NCI-H146 (cell line): ENCODE data around the gene OR11A1.

Experiments used
- DNase-seq: peaks from one replicate; lab custom pipeline; 2025; lab: John Stamatoyannopoulos, UW

The OR11A1 gene, protein sequence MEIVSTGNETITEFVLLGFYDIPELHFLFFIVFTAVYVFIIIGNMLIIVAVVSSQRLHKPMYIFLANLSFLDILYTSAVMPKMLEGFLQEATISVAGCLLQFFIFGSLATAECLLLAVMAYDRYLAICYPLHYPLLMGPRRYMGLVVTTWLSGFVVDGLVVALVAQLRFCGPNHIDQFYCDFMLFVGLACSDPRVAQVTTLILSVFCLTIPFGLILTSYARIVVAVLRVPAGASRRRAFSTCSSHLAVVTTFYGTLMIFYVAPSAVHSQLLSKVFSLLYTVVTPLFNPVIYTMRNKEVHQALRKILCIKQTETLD

DNA sequence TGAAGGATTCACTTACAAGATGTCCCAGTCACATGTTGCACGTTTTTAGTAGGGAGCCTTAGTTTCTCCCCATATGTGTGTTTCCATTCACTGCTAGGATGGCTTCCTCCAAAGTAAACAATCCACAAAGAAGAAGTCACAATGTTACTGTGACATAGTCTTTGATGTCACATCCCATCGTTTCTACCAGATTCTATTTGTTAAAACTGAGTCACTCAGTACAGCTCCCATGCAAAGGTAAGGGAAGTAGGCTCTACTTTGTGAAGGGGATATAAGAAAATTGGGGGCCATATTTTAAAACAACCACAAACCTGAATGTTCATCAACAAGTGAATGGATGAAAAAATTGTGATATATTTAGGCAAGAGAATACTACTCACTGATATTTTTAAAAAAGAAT, at the start of gene OR11A1, which contains the start of gene OR2H1:
TSS of gene OR11A1 (minus strand) at position 101 of the 400 bp plus-strand sequence. CDS start 29,430 bp downstream, outside the sequence.
TSS of gene OR2H1 (plus strand) at position 185 of the 400 bp plus-strand sequence. CDS start 4,615 bp downstream, outside the sequence.
- DNase-seq, result no peak

DNA sequence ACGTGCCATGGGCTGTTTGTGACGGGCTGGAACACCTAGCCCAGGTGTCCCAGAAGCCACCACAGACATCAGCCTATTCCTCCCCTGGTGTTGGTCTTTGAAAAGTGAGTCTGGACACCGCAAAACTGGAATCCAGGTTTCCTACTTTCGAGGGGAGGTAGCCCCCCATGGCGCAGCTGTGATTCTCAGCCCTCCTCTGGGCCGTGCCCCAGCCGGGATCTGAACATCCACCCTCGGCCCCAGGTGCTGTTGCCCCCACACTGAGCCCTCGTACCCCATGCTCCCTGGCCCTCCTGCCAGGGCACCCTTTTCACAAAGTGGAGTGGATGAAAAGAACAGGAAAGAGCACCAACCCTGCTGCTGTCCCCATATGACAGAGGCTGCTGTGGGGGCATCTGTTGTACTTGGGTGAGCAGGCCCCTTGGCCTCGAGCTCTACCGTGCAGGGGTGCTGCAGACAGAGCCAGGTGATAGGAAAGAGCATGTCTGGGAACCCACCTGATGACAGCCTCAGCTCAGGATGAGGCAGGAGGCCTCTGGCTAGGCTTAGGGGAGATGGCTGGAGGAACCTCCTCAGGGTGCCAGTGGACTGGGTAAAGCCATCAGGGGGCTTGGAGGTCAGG, 49.7 kb upstream of the OR11A1 start:
- DNase-seq, result no peak

DNA sequence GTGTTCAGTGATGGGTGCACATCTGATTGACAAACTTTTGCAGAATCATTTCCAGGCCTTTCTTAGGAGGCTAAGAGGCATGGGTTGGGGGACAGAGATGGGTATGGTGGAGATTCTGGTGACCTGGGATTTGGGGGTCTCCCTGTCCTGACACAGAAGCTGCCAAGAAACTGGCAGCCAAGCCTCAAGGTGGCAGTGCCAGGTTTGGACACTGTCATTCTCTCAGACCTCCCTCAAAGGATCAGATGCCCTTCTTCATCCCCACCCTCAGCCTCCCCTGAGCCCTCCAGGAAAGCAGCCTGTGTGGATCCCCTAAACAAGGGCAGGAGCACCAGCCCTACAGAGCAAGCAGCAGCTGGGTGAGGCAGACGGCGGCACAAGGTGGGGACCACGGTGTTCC, 48.9 kb upstream of the OR11A1 start:
- no peak for DNase-seq

DNA sequence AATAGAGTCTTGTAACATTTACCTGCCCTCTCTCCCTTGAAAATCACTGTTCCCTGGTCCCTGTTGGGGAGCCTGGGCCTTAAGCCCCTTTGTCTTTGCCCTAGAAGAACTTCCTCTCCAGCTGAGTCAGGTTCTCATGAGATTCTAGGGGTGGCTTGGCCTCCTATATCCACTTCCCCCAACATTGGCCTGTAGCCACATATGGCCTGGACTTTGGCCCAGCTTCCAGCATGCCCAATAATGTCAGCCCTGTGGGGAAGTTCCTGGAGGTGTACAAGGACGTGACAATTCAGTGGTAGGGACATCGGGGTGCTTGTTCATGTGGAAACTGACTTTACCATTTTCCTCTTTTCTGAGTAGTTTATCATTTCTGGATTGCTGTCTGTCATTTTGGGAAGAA, 48.1 kb upstream of the OR11A1 start:
- DNase-seq, result no peak

DNA sequence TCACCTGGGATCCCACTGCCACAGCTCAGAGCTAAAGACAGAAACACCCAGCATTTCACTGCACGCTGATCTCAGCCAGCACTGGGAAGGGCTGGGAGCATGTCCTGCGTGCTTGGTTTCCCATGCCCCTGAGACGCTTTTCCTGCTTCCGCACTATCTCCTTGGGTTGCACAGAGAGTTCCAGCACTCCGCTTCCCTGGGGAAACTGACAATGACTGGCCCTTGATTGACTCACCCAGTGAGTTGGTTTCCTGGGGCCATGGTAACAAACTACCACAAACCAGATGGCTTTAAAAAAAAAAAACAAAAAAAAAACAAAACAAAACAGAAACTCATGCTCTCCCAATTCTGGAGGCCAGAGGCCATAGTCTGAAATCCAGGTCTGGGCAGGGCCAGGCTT, 45.7 kb upstream of the OR11A1 start:
- DNase-seq, result no peak

DNA sequence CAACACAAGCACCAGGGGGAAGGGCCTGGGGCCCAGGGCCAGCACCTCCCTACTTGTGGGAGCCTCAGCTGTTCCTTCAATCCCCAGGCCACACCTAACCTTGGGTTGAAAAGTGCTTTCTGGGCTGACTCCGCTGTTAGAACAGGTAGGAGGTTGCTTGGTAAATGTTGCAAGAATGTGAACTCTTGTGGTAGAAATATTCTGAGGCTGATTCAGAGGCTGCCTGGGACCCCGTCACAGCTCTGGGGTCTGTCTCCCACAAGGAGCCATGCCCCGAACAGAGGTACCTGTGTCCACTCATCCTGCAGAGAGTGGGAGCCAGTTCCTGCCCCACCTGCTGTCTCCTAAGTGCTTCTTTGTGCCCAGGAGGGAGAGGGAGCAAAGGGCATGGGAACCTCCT, 45.3 kb upstream of the OR11A1 start:
- DNase-seq, result no peak

DNA sequence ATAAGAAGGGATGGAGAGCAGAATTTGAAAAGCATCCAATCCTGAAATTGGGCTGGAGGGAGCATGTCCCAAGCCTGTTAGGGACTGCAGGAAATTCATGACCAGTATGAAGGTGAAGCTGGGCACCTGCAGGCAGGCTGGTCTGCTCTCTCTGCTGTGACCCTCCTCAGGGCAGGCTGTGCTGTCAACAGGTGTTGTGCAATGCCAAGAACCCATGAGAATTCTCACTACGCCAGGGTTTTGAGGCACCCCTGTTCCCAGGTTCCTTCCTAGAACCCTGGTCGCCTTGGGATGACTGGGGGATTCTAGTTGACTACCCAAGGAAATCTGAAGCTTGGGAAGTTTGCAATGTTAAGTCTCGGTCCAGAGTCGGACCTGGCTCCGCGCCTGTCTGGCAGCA, 44.2 kb upstream of the OR11A1 start:
- DNase-seq, result no peak

DNA sequence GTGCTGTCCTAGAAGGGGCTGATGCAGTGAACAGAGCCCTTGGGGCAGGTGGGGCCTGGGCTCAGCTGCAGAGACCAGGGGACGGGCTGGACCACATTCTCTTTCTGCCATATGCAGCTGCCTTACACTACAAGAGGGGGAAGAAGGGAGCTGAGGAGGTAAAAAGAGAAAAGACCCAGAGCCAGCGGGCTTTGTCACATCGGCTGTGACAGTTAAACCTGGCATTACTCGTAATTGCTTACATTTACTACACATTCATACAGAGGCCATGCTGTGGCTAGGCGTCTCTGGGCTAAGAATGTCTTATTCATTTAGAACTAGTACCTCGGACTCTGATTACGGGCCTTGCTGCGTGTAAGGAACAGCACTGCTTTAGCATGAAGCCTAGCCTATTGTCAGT, 43.7 kb upstream of the OR11A1 start:
- DNase-seq, result no peak

DNA sequence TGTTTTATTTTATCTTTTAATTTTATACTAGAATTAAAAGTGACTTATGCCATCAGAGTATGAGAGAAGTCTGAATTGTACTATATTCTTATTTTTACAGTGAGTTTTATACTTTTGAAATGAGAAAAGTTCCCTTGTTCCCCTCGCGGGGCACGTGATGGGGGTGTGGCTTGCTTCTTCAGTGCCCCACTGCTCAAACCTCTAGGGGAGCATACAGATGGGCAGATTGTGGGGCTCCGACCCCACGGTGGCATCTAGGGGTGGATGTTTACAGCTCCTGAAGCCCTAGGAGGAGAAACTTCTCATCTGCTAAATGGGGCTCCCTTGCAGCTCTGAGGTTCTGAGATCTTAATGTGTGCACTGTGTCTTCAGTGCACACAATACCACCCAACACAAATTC, 42.8 kb upstream of the OR11A1 start:
- DNase-seq, result no peak

DNA sequence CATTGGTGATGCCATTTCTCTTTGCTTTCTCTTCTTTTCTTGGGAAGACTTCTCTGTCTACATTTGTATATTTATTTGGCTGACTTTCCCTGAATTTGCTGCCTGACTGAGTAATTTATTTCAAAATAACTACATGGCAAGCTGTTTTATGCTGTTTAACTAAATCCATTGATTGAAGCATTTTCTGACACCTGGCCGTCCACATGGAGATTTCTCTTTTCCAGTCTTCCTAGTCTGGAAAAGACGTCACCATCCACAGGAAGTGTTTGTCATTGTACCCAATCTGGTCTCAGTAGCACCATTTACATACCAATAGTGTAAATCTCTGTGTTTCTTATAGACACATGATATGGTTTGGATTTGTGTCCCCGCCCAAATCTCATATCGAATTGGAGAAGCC, 40.1 kb upstream of the OR11A1 start:
- DNase-seq, result no peak

DNA sequence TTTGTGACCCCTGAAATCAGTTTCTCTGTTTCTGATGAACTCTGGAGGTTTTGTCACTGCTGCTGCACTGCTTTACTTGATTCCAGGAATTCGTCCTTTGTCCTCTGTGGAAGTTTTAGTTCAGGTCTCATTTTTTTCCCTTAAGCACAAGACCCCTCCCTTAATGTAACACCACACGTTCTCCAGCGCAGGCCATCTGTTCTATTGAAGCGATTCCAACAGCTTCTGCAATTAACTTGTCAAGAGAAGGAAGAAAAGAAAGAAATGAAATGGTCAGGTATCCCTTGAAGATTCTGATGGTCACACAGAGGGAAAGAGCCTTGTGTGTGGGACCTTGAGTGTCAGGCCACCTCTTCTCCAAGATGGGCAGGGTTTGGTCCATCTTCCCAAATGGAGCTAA, 38.7 kb upstream of the OR11A1 start:
- no peak for DNase-seq

DNA sequence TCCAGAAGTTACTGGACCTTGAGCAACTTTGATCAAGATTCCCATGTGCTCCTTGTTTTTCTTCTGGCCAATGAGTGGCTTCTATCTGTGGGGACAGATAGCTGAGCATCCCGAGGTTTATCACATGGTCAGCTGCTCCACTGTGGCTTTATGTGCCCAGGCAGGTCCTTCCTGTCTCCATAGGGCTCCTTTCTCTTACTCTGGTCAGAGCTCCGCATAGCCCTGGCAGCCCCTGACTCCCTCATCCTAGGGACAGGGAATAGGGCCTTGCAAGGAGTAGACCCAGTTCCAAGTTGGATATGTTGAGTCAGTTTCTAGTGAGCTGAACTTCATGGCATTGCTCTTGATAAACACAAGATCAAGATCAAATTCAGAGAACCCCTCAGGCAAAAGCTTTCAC, 37.3 kb upstream of the OR11A1 start:
- no peak for DNase-seq

DNA sequence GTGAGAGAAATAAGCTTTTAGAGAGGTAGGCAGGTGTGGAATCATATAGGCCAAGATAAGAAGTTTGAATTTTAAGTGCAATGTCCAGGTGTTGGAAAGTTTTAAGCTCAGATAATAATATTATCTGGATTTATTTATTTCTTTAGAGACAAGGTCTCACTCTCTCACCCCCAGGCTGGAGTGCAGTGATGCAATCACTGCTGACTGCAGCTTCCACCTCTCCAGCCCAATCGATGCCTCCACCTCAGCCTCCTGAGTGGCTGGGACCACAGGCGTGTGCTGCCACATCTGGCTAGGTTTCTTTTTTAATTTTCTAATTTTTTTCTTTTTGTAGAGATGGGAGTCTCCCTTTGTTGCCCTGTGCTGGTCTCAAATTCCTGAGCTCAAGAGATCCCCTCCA, 36.4 kb upstream of the OR11A1 start:
- DNase-seq, result no peak

DNA sequence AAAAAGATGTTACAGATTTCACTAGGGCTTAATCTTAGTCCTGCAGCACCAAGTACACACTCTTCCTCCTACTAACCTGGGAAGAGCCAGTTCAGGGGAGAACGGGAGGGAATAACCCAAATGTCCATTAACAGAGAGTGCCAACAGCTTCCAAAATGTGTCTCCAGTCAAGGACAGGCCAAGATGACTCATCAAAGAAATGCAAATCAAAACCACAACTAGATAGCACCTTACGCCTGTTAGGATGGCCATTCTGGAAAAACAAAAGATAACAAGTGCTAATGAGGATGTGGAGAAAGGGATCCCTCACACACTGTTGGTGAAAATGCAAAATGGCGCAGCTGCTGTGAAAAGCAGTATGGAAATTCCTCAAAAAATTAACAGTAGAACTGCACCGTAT, 34.7 kb upstream of the OR11A1 start:
- DNase-seq, result no peak

DNA sequence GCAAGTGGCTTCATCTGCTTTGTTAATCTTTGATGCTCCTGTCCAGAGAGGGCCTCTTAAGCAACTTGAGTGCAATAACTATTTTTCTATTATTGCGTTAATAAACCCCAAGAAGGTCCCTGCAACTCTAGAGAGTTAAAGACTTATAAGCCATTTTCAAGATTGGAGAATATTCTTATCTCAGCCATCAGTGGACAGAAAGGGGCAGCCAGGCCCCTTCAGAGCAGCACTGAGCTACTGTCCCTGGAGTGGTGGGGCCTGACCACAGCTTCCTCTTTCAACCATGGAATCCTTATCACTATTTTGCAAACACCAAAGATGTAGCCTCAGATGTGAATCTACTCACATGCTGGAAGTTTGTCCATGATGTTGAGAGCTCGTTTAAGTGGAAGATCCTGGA, 33.7 kb upstream of the OR11A1 start:
- DNase-seq, result no peak

DNA sequence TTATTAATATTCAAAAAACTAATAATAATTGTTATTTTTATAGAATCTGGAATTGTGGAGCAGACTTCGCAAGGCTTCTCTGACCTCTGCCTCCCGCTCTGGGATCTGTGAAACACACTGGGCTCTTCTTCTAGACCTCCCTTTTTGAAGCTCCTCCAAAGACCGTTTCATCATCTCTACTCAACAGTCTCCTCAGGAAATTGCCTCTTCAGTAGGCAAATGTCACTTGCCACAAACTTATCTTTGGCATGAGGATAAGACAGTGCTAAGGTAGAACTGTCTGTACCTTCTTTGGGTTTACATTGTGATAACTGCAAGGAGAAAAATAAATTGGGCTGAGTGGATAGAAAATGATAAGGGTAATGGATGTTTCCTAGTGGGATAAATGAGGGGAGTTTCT, 33.2 kb upstream of the OR11A1 start:
- no peak for DNase-seq

DNA sequence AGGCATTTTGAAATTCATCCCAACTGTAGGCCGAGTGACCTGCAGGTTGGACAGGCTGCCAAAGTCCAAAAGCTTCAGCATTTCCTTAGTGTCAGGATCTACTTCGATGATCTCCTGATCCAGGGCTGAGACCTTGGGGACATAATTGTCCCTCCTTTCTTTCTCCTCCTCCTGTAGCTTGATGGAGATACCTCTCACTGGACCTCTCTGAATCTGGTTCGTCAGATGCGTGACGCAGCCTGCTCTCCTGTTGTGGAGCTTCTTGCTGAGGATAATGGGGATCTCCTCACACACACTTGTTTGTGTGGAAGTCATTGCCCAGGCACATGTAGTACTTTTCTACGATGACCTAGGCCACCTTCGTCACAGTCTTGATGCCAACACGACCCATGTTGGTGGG, 32.4 kb upstream of the OR11A1 start:
- no peak for DNase-seq

DNA sequence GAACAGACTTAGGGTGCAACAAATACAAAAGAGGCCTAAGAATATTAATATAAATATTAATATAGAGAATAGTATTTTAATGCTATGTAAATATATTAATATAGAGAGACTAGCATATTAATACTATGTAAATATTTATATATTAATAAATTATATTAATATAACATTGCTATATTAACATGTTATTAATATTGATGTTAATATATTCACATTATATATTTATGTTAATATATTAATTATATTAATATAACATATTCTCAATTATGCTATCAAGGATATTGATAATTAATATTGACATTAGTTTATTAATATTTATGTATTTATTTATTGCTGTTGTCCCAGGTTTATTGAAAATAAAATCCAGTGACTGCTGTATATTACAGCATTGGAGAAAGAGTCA, 32.0 kb upstream of the OR11A1 start:
- no peak for DNase-seq

DNA sequence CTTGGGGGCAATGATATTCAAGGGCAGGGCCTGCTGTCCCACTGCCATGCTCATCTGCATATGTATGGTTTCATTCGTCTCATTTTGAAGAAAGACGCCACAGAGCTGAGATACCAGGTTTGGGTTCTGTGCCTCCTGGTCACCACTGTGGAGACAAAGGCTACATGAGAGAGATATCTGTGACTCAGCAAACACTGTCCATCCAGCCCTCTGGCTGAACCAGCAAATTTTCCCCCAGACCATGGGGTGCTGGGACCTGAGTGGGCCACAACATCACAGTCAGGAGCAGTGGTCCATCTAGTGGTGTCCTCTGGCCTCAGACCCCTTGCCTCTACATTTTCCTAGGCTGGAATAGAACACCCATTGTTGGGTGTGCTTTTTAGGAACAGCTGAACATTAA, 30.8 kb upstream of the OR11A1 start, which contains the start of gene MAS1L:
TSS of gene MAS1L (minus strand) at position 297 of the 400 bp plus-strand sequence. CDS start at position 243, 54 bp downstream.
- DNase-seq, result no peak

DNA sequence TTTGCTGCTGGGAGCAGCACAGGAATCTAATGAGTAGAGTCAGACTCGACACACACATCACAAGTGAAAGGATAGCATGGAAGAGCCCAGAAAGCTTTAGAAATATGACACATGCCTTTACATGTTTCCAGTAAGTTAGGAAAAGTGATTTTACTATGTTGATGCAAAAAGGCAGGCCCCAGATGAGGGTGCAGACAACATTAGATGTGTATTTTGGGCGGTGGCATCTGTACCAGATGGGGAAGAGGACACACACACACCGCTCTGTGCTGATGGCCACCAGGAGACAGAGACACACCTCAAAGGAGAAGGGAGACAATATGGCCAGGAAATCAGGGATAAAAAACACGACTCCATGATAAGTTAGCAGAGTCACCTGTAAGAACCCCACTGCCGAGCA, 30.3 kb upstream of the OR11A1 start:
- DNase-seq, result no peak

DNA sequence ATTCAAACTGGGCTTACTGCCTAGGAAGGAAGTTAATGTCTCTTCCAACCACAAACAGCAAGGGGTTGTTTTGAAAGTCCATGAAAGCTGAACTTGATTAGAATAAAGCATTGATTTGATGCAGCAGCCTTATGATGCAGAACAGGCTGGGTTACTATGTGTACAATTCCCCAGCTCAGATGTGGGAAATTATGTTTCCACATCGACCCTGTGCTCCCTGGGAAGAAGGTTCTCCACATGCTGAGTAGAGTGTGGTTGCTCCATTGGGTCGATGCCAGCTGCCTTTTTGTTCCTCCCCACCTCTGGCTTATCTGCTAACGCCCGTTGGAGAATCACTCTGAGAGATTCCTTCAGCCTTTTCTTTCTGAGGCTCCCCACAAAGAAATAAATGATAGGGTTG, 29.7 kb upstream of the OR11A1 start:
- DNase-seq, result no peak

DNA sequence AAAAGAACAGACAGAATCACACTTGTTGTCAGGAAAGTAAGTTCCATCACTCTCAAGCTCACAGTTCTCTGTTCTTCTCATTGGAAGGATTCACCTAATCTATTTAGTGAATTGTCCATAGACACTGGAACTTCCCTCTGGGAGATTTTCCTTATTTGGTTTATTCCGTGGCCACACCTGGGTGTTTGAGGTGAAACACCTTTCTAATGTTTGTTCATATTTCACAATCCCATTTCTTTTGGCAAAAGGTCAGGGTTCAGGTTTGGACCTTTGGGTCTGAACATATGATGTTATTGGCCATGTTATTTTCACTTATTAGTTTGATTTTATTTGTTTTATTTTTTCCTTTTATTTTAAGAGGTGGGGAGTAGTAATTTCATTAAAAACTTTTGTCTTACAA, 26.9 kb upstream of the OR11A1 start:
- DNase-seq, result no peak

DNA sequence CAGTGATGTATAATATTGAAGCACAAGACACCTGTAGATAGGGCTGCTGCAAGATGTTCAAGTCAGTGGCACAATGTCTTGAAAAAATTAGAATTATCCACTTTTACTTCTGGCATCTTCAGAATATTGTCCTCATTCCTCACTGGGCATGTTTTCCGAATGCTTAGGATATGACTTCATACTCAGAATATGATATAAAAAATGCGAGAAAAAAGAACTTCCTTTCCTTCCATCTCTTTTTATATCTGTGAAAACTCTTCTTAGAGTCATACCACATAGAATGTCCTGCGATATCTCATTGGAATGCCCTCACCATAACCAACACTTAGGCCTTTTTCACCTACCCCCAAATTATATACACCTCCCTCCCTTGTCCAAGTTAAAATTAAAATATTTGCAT, 26.3 kb upstream of the OR11A1 start:
- no peak for DNase-seq

DNA sequence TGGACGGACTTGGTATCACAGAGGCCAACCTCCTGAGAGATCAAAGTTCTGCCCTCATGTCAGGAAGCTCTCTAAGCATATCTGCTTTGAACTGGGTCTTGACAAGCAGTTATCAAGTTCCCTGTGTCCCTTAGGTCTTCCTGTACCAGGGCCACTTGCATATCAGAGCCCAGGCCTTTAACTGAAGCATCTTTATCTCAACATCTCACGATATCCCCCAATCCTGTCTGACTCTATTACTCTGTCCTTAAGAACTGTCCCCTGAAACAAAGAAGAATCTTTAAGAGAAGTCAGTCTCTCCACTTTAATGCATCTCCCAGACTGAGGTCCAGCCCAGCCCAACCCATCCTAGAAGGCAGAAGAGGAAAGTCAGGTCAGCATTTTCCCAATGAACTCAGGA, 22.7 kb upstream of the OR11A1 start:
- DNase-seq, result no peak
